HCT116 (cell line): ENCODE data around the gene PDCD6IP. TPM values are rescaled to one million over a fixed set of nuclear protein-coding genes. Genes with fewer than 3 reads are reported as not detected.
A peak's percentile ranks its signal among the peaks of the same experiment; 100 is the strongest.

ENCODE experiments used
- ATAC-seq: fragments of 200-7000 bp; cut with Tn5 transposase; 2 replicates; pipeline ENCODE4 v1.9.1; 2020; ENCODE audit warnings: mild to moderate bottlenecking, moderate library complexity
- BruUV-seq: library from RNA; stranded (reverse); fragments of 400-500 nt; replicated peaks from 2 replicates; lab custom pipeline; 2021; lab: Mats Ljungman, UMichigan
- CTCF ChIA-PET: fragments of 300-600 bp; sonication (Branson Sonifier 250); formaldehyde crosslinking; loops from one replicate; lab custom pipeline; 2021; ENCODE audit warnings: antibody characterized with exemption; lab: Charles Lee
- POLR2A ChIA-PET: fragments of 300-600, 350-600 bp; sonication (Branson Sonifier 250); formaldehyde crosslinking; loops from one replicate; lab custom pipeline; 2021; ENCODE audit warnings: antibody characterized with exemption; lab: Charles Lee
- RAD21 ChIA-PET, 2 experiments: fragments of 300-600 bp; sonication (Branson Sonifier 250); formaldehyde crosslinking; loops; one replicate each; lab custom pipeline; 2023; ENCODE audit warnings: low total read pairs in 2 of 2; ENCODE audit not compliant: uncharacterized antibody in 2 of 2, unreplicated experiment in 2 of 2, low non-redundant PET in 1 of 2; lab: Charles Lee
- DNase-seq: peaks from one replicate; pipeline ENCODE4 v3.0.0-alpha.2; 2010; ENCODE audit warnings: low read depth, low spot score
- H2AFZ ChIP-seq: fragments of 200-600 bp; shearing (Covaris generic), sonication (generic); 2 replicates; pipeline ENCODE4 v1.6.1; 2017; ENCODE audit warnings: low read depth, mixed run types, mixed read lengths, antibody characterized with exemption, low read length; ENCODE audit not compliant: poor library complexity, severe bottlenecking
- H3K27ac ChIP-seq: 2 replicates; pipeline ENCODE4 v1.5.1; 2012; ENCODE audit warnings: low read depth, low read length
- H3K27me3 ChIP-seq: fragments of 200-600 bp; sonication (generic); 2 replicates; pipeline ENCODE4 v1.6.1; 2016; ENCODE audit warnings: mixed run types, low read length, mixed read lengths; ENCODE audit not compliant: insufficient read depth
- H3K36me3 ChIP-seq, 2 experiments: fragments of 200-500 bp in 1 of 2; fragments of 200-600 bp in 1 of 2; sonication (Bioruptor generic) in 1 of 2; sonication (generic) in 1 of 2; 2 replicates each; pipeline versions ENCODE4 v1.5.1 to v1.6.1; 2014 to 2016; ENCODE audit warnings: low read length in 2 of 2, inconsistent platforms in 1 of 2, mixed read lengths in 1 of 2, mixed run types in 1 of 2; ENCODE audit not compliant: insufficient read depth in 2 of 2, control insufficient read depth in 1 of 2
- H3K4me1 ChIP-seq, 2 experiments: fragments of 200-600 bp in 1 of 2; sonication (generic) in 1 of 2; 2 replicates each; pipeline versions ENCODE4 v1.5.1 to v1.6.1; 2012 to 2017; ENCODE audit warnings: low read length in 2 of 2, inconsistent platforms in 1 of 2, mild to moderate bottlenecking in 1 of 2, mixed read lengths in 1 of 2, mixed run types in 1 of 2, moderate library complexity in 1 of 2; ENCODE audit not compliant: insufficient read depth in 2 of 2, control insufficient read depth in 1 of 2
- H3K4me2 ChIP-seq: fragments of 200-600 bp; sonication (generic); 2 replicates; pipeline ENCODE4 v1.6.1; 2017; ENCODE audit warnings: mixed run types, low read length, mixed read lengths
- H3K4me3 ChIP-seq, 2 experiments: fragments of 200-600 bp in 1 of 2; sonication (generic) in 1 of 2; replicated peaks in 1 of 2; 2 replicates each; pipeline ENCODE4 v1.5.1; 2011 to 2016; ENCODE audit warnings: low read length in 2 of 2, control low read depth in 1 of 2, low read depth in 1 of 2, mild to moderate bottlenecking in 1 of 2, mixed read lengths in 1 of 2, mixed run types in 1 of 2
- H3K79me2 ChIP-seq: fragments of 200-600 bp; sonication (generic); 2 replicates; pipeline ENCODE4 v1.6.1; 2017; ENCODE audit warnings: mild to moderate bottlenecking, mixed run types, low read length, moderate library complexity, mixed read lengths; ENCODE audit not compliant: insufficient read depth
- H3K9ac ChIP-seq: fragments of 200-600 bp; sonication (generic); 2 replicates; pipeline ENCODE4 v1.6.1; 2016; ENCODE audit warnings: low read length, mixed read lengths
- H3K9me2 ChIP-seq: fragments of 200-600 bp; sonication (generic), shearing (Covaris generic); 2 replicates; pipeline ENCODE4 v1.6.1; 2017; ENCODE audit warnings: mixed run types, mild to moderate bottlenecking, moderate library complexity; ENCODE audit not compliant: insufficient read depth
- H3K9me3 ChIP-seq, 2 experiments: fragments of 200-500 bp in 1 of 2; fragments of 200-600 bp in 1 of 2; sonication (Bioruptor generic) in 1 of 2; sonication (generic) in 1 of 2; 2 replicates each; pipeline ENCODE4 v1.6.1; 2014 to 2017; ENCODE audit warnings: low read length in 2 of 2, mixed read lengths in 2 of 2, inconsistent platforms in 1 of 2, low read depth in 1 of 2, mild to moderate bottlenecking in 1 of 2, mixed run types in 1 of 2, moderate library complexity in 1 of 2; ENCODE audit not compliant: control insufficient read depth in 1 of 2, insufficient read depth in 1 of 2
- H4K20me1 ChIP-seq: fragments of 200-600 bp; sonication (generic), shearing (Covaris generic); 2 replicates; pipeline ENCODE4 v1.6.1; 2017; ENCODE audit warnings: mixed run types, mild to moderate bottlenecking, moderate library complexity; ENCODE audit not compliant: insufficient read depth
- CBX3 ChIP-seq: IDR thresholded peaks from 2 replicates; pipeline ENCODE4 v1.6.1; 2012; ENCODE audit warnings: low read depth
- EGR1 ChIP-seq: IDR thresholded peaks from 2 replicates; pipeline ENCODE4 v1.6.1; 2012; ENCODE audit warnings: low read depth
- ELF1 ChIP-seq: IDR thresholded peaks from 2 replicates; pipeline ENCODE4 v1.6.1; 2012; ENCODE audit warnings: low read depth, borderline replicate concordance
- EZH2 ChIP-seq: fragments of 200-600 bp; sonication (generic); IDR thresholded peaks from 2 replicates; pipeline ENCODE4 v1.6.1; 2017; ENCODE audit warnings: antibody characterized with exemption, mixed run types
- EZH2phosphoT487 ChIP-seq: fragments of 200-600 bp; IDR thresholded peaks from 2 replicates; pipeline ENCODE4 v1.6.1; 2018; ENCODE audit warnings: antibody characterized with exemption, borderline replicate concordance
- FOSL1 ChIP-seq: IDR thresholded peaks from 2 replicates; pipeline ENCODE4 v1.6.1; 2012; ENCODE audit warnings: low read depth
- JUND ChIP-seq: IDR thresholded peaks from 2 replicates; pipeline ENCODE4 v1.6.1; 2012
- MAX ChIP-seq: IDR thresholded peaks from 2 replicates; pipeline ENCODE4 v1.6.1; 2012
- POLR2A ChIP-seq: IDR thresholded peaks from 2 replicates; pipeline ENCODE4 v1.7.0; 2011; ENCODE audit warnings: borderline replicate concordance; ENCODE audit not compliant: insufficient read depth, insufficient read length; ENCODE audit errors: extremely low read depth
- POLR2AphosphoS5 ChIP-seq: IDR thresholded peaks from 2 replicates; pipeline ENCODE4 v1.6.1; 2011; ENCODE audit warnings: mild to moderate bottlenecking, low read depth, low read length, moderate library complexity
- SIN3A ChIP-seq: IDR thresholded peaks from 2 replicates; pipeline ENCODE4 v1.6.1; 2012; ENCODE audit warnings: low read depth
- SP1 ChIP-seq: IDR thresholded peaks from 2 replicates; pipeline ENCODE4 v1.6.1; 2012; ENCODE audit warnings: low read depth
- SRF ChIP-seq: IDR thresholded peaks from 2 replicates; pipeline ENCODE4 v1.6.1; 2012; ENCODE audit warnings: low read depth
- TCF7L2 ChIP-seq: IDR thresholded peaks from 2 replicates; pipeline ENCODE4 v1.7.0; 2011; ENCODE audit warnings: borderline replicate concordance, inconsistent platforms; ENCODE audit not compliant: insufficient read depth, insufficient read length; ENCODE audit errors: extremely low read depth
- YY1 ChIP-seq: IDR thresholded peaks from 2 replicates; pipeline ENCODE4 v1.6.1; 2011; ENCODE audit warnings: low read length, low read depth, moderate library complexity, mild to moderate bottlenecking; ENCODE audit not compliant: insufficient replicate concordance; ENCODE audit errors: extremely low read depth
- ZBTB33 ChIP-seq: IDR thresholded peaks from 2 replicates; pipeline ENCODE4 v1.6.1; 2011; ENCODE audit warnings: mild to moderate bottlenecking, low read length, moderate library complexity; ENCODE audit not compliant: insufficient replicate concordance; ENCODE audit errors: extremely low read depth
- ZFX ChIP-seq: fragments of 450-650 bp; IDR thresholded peaks from 2 replicates; pipeline ENCODE4 v1.6.1; 2017
- ZNF274 ChIP-seq: fragments of 200-500 bp; sonication (Bioruptor generic); IDR thresholded peaks from 2 replicates; pipeline ENCODE4 v1.6.1; 2014; ENCODE audit warnings: mild to moderate bottlenecking, low read depth, low read length, inconsistent platforms
- intact Hi-C: fragments of 100-400 bp; cut with micrococcal nuclease; formaldehyde crosslinking; loops from 2 replicates; pipeline ENCODE4 v1.10.0; 2022
- total RNA-seq: library from RNA; stranded (reverse); gene quantifications from one replicate; pipeline ENCODE4 v1.2.1, GENCODE V29; 2021; ENCODE audit not compliant: unreplicated experiment
- TF ChIP-seq, protein P1 (sequence below): IDR thresholded peaks from 2 replicates; pipeline ENCODE4 v1.6.1; 2012

Gene PDCD6IP
- total RNA-seq, 1 experiment from 2014 or later, result 241 TPM

- Histone ChIP-seq H3K9me2 (no peaks in the 10 kb centered on the region), H3K27ac (no peak overlapping the region), H3K9ac (no peak overlapping the region), H3K79me2 (no peaks in the 10 kb centered on the region), H3K4me1 (no peaks in the 10 kb centered on the region), H2AFZ (peak overlapping the region; percentile 68), H4K20me1 (no peaks in the 10 kb centered on the region), H3K4me3 (no peak overlapping the region), H3K27me3 (peaks cover 11% of the 10 kb centered on the region; the same call in 1 of the 2 replicates), H3K4me2 (peak overlapping the region; percentile 20; the same call in 1 of the 2 replicates), H3K36me3 (no peaks in the 10 kb centered on the region), H3K9me3 (no peaks in the 10 kb centered on the region)
- ChIA-PET POLR2A (interaction anchor here (1.6 kb wide), 1 partner anchor 128 kb away, joined by 4 read pairs; no protein-coding TSS in a partner anchor), RAD21 (interaction anchor here (1.0 to 1.2 kb wide), 2 partner anchors 134 to 376 kb away, joined by 3 to 4 read pairs; no protein-coding TSS in a partner anchor), CTCF (interaction anchor here (1.0 to 3.0 kb wide), 8 partner anchors 10 to 800 kb away, joined by 3 to 18 read pairs (median 4); no protein-coding TSS in a partner anchor)
- TF ChIP-seq POLR2A, result no peak
- TF ChIP-seq ZFX, result no peak
- no peak for TF ChIP-seq POLR2AphosphoS5
- TF ChIP-seq JUND, result no peak
- no peak for TF ChIP-seq FOSL1
- TF ChIP-seq YY1, result no peak
- no peak for TF ChIP-seq SRF
- TF ChIP-seq SP1, result no peak
- TF ChIP-seq ZNF274, result no peak
- TF ChIP-seq MAX, result no peak
- TF ChIP-seq ZBTB33, result no peak
- no peak for TF ChIP-seq CBX3
- no peak for TF ChIP-seq EGR1
- TF ChIP-seq SIN3A, result no peak
- TF ChIP-seq TCF7L2, result no peak
- no peak for TF ChIP-seq EZH2
- TF ChIP-seq, protein P1, sequence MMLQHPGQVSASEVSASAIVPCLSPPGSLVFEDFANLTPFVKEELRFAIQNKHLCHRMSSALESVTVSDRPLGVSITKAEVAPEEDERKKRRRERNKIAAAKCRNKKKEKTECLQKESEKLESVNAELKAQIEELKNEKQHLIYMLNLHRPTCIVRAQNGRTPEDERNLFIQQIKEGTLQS, result no peak
- TF ChIP-seq ELF1, result no peak
- TF ChIP-seq EZH2phosphoT487, result no peak
- DNase-seq (no peak), ATAC-seq (peak; percentile 53)
- no TSS peak for BruUV-seq
- intact Hi-C loops, result loop anchor here (1.0 to 2.0 kb wide), 2 partner anchors 127 to 800 kb away; no protein-coding TSS in a partner anchor
Observed at GRCh38 chr3:33883951-33884561, 85.6 kb downstream of the PDCD6IP start.
